DLD1 (cell line): ENCODE data around the gene RPL28.

ENCODE experiments used
- in situ Hi-C: cut with HindIII; loops from 2 replicates; pipeline ENCODE4 v1.10.0; 2017; ENCODE audit warnings: low sequenced_read_pairs

RPL28 gene

GRCh38 chr19:55370305-55370988 lies 15.3 kb upstream of the RPL28 start, which contains the start of gene IL11:
Gene IL11, minus strand, starts transcription at chr19:55370463. Its CDS starts 153 bp downstream, at chr19:55370310.
- in situ Hi-C loops: no loop called here

- in situ Hi-C loops: no loop called here
Measured at GRCh38 chr19:55372316-55373081, 13.2 kb upstream of the RPL28 start.

- in situ Hi-C loops: no loop called here
Measured at GRCh38 chr19:55373306-55373992, 12.3 kb upstream of the RPL28 start.

- in situ Hi-C loops: no loop called here
Measured at GRCh38 chr19:55373993-55374757, 11.6 kb upstream of the RPL28 start.

- in situ Hi-C loops: no loop called here
Measured at GRCh38 chr19:55376241-55376933, 9.3 kb upstream of the RPL28 start, which contains the start of gene TMEM190. Gene TMEM190, plus strand, starts transcription at chr19:55376826. Its CDS starts 28 bp downstream, at chr19:55376854.

- in situ Hi-C loops: no loop called here
Measured at GRCh38 chr19:55377356-55378131, 8.2 kb upstream of the RPL28 start.

- in situ Hi-C loops: no loop called here
Measured at GRCh38 chr19:55379174-55379573, 6.6 kb upstream of the RPL28 start.

GRCh38 chr19:55382013-55382412 lies 3.7 kb upstream of the RPL28 start:
- in situ Hi-C loops: no loop called here

- in situ Hi-C loops: no loop called here
Measured at GRCh38 chr19:55382522-55383054, 3.1 kb upstream of the RPL28 start.

GRCh38 chr19:55383279-55384130 lies 2.2 kb upstream of the RPL28 start:
- in situ Hi-C loops: no loop called here

- in situ Hi-C loops: no loop called here
Measured at GRCh38 chr19:55384131-55384919, 1.4 kb upstream of the RPL28 start, which contains the start of gene TMEM238. Gene TMEM238, minus strand, starts transcription at chr19:55384292. Its CDS starts 33 bp downstream, at chr19:55384259.

GRCh38 chr19:55384920-55385723 lies 610 bp upstream of the RPL28 start:
- in situ Hi-C loops: no loop called here

- in situ Hi-C loops: no loop called here
Measured at GRCh38 chr19:55386493-55386971, 800 bp downstream of the RPL28 start.

- in situ Hi-C loops: no loop called here
Measured at GRCh38 chr19:55387736-55388497, 2.2 kb downstream of the RPL28 start.

- in situ Hi-C loops: no loop called here
Measured at GRCh38 chr19:55389386-55390317, 3.9 kb downstream of the RPL28 start.
